H9 (cell line): ENCODE data around the gene PRPH. TPM values are rescaled to one million over a fixed set of nuclear protein-coding genes. Genes with fewer than 3 reads are reported as not detected.

Source experiments
- DNase-seq: peaks from one replicate; pipeline ENCODE4 v3.0.0-alpha.2; 2017
- H2AFZ ChIP-seq: one replicate; pipeline ENCODE4 v1.6.1; 2013; ENCODE audit warnings: mild to moderate bottlenecking, low read length, control low read depth, moderate library complexity
- H2AK5ac ChIP-seq: 2 replicates; pipeline ENCODE4 v1.6.1; 2013; ENCODE audit warnings: low read length, control low read depth, mixed read lengths; ENCODE audit not compliant: insufficient read length
- H2BK120ac ChIP-seq: one replicate; pipeline ENCODE4 v1.6.1; 2013; ENCODE audit warnings: low read depth, mild to moderate bottlenecking, low read length, control low read depth, inconsistent platforms; ENCODE audit not compliant: poor library complexity, severe bottlenecking
- H2BK12ac ChIP-seq: 2 replicates; pipeline ENCODE4 v1.6.1; 2013; ENCODE audit warnings: low read length, control low read depth, mixed read lengths, low read depth; ENCODE audit not compliant: insufficient read length
- H2BK15ac ChIP-seq: 2 replicates; pipeline ENCODE4 v1.6.1; 2013; ENCODE audit warnings: low read depth, low read length, control low read depth
- H2BK20ac ChIP-seq: one replicate; pipeline ENCODE4 v1.6.1; 2013; ENCODE audit warnings: low read depth, mild to moderate bottlenecking, low read length, control low read depth, inconsistent platforms; ENCODE audit not compliant: poor library complexity, severe bottlenecking
- H2BK5ac ChIP-seq: 2 replicates; pipeline ENCODE4 v1.6.1; 2013; ENCODE audit warnings: low read length, control low read depth, mixed read lengths; ENCODE audit not compliant: insufficient read length
- H3K14ac ChIP-seq: 2 replicates; pipeline ENCODE4 v1.6.1; 2013; ENCODE audit warnings: low read length, control low read depth; ENCODE audit not compliant: insufficient read depth
- H3K18ac ChIP-seq: 2 replicates; pipeline ENCODE4 v1.6.1; 2013; ENCODE audit warnings: low read depth, mild to moderate bottlenecking, mixed read lengths, low read length, control low read depth; ENCODE audit not compliant: insufficient read length
- H3K23ac ChIP-seq: 2 replicates; pipeline ENCODE4 v1.6.1; 2013; ENCODE audit warnings: low read length, control low read depth, mixed read lengths, low read depth; ENCODE audit not compliant: insufficient read length
- H3K23me2 ChIP-seq: 2 replicates; pipeline ENCODE4 v1.6.1; 2013; ENCODE audit warnings: low read depth, mild to moderate bottlenecking, mixed read lengths, low read length, control low read depth; ENCODE audit not compliant: insufficient read length, poor library complexity, severe bottlenecking
- H3K27ac ChIP-seq: 2 replicates; pipeline ENCODE4 v1.5.1; 2013; ENCODE audit warnings: low read length, control low read depth, mixed read lengths, low read depth; ENCODE audit not compliant: insufficient read length
- H3K27me3 ChIP-seq: 2 replicates; pipeline ENCODE4 v1.6.1; 2013; ENCODE audit warnings: low read length, control low read depth, inconsistent platforms; ENCODE audit not compliant: insufficient read depth
- H3K4ac ChIP-seq: 2 replicates; pipeline ENCODE4 v1.6.1; 2013; ENCODE audit warnings: low read depth, mild to moderate bottlenecking, control low read depth, inconsistent platforms, low read length, moderate library complexity
- H3K4me1 ChIP-seq: 2 replicates; pipeline ENCODE4 v1.6.1; 2013; ENCODE audit warnings: low read length, control low read depth, inconsistent platforms; ENCODE audit not compliant: insufficient read depth
- H3K4me2 ChIP-seq: 2 replicates; pipeline ENCODE4 v1.6.1; 2013; ENCODE audit warnings: low read length, control low read depth, mixed read lengths; ENCODE audit not compliant: insufficient read length, insufficient read depth
- H3K56ac ChIP-seq: 2 replicates; pipeline ENCODE4 v1.6.1; 2013; ENCODE audit warnings: low read depth, mild to moderate bottlenecking, mixed read lengths, low read length, control low read depth; ENCODE audit not compliant: insufficient read length
- H3K79me1 ChIP-seq: 2 replicates; pipeline ENCODE4 v1.6.1; 2013; ENCODE audit warnings: low read depth, mild to moderate bottlenecking, moderate library complexity, low read length, control low read depth, inconsistent platforms; ENCODE audit not compliant: insufficient read depth, poor library complexity, severe bottlenecking
- H3K79me2 ChIP-seq: 2 replicates; pipeline ENCODE4 v1.6.1; 2013; ENCODE audit warnings: low read length, control low read depth, inconsistent platforms; ENCODE audit not compliant: insufficient read depth
- H3K9ac ChIP-seq: 2 replicates; pipeline ENCODE4 v1.6.1; 2013; ENCODE audit warnings: low read length, control low read depth, mixed read lengths; ENCODE audit not compliant: insufficient read length; ENCODE audit errors: extremely low read depth
- H3K9me3 ChIP-seq: one replicate; pipeline ENCODE4 v1.6.1; 2013; ENCODE audit warnings: low read depth, low read length, inconsistent platforms; ENCODE audit not compliant: control insufficient read depth
- H3T11ph ChIP-seq: one replicate; pipeline ENCODE4 v1.6.1; 2013; ENCODE audit warnings: mild to moderate bottlenecking, low read length, control low read depth, inconsistent platforms
- H4K20me1 ChIP-seq: one replicate; pipeline ENCODE4 v1.6.1; 2013; ENCODE audit not compliant: control insufficient read depth, insufficient read length, insufficient read depth
- H4K5ac ChIP-seq: 2 replicates; pipeline ENCODE4 v1.6.1; 2013; ENCODE audit warnings: low read depth, mild to moderate bottlenecking, mixed read lengths, low read length, control low read depth; ENCODE audit not compliant: insufficient read length
- H4K8ac ChIP-seq: replicated peaks from 2 replicates; pipeline ENCODE4 v1.6.1; 2013; ENCODE audit warnings: low read length, control low read depth, mixed read lengths, low read depth; ENCODE audit not compliant: insufficient read length
- H4K91ac ChIP-seq: 2 replicates; pipeline ENCODE4 v1.6.1; 2013; ENCODE audit warnings: low read depth, mild to moderate bottlenecking, moderate library complexity, mixed read lengths, low read length, control low read depth; ENCODE audit not compliant: insufficient read length
- H3K27ac Mint-ChIP-seq, 3 experiments: 2 replicates in 2 of 3; 3 replicates in 1 of 3; pipeline ENCODE4 v1.8.0; 2020 to 2021; ENCODE audit warnings: mixed read lengths in 3 of 3, mild to moderate bottlenecking in 1 of 3, moderate library complexity in 1 of 3
- H3K27me3 Mint-ChIP-seq: 2 replicates; pipeline ENCODE4 v1.8.0; 2021; ENCODE audit warnings: low read depth, mild to moderate bottlenecking, moderate library complexity, mixed read lengths
- H3K36me3 Mint-ChIP-seq, 3 experiments: 2 replicates in 2 of 3; 3 replicates in 1 of 3; pipeline ENCODE4 v1.8.0; 2020 to 2021; ENCODE audit warnings: low read depth in 3 of 3, mixed read lengths in 3 of 3; ENCODE audit not compliant: insufficient read depth in 1 of 3
- H3K4me1 Mint-ChIP-seq, 2 experiments: 2 replicates each; pipeline ENCODE4 v1.8.0; 2020; ENCODE audit warnings: mixed read lengths in 2 of 2
- H3K4me3 Mint-ChIP-seq, 2 experiments: 2 replicates in 1 of 2; 3 replicates in 1 of 2; pipeline ENCODE4 v1.8.0; 2020 to 2021; ENCODE audit warnings: mild to moderate bottlenecking in 2 of 2, mixed read lengths in 2 of 2, moderate library complexity in 1 of 2
- H3K9me3 Mint-ChIP-seq, 2 experiments: 2 replicates in 1 of 2; 3 replicates in 1 of 2; pipeline ENCODE4 v1.8.0; 2020; ENCODE audit warnings: mild to moderate bottlenecking in 2 of 2, mixed read lengths in 2 of 2, moderate library complexity in 1 of 2
- CTCF ChIP-seq: fragments of 200-600 bp; sonication (generic); conservative IDR thresholded peaks from 3 replicates; pipeline ENCODE4 v1.8.0; 2021; ENCODE audit warnings: antibody characterized with exemption, mild to moderate bottlenecking
- WGBS: extraction: QIAGEN DNeasy Blood & Tissue Kit; methylation state at CpG from one replicate; pipeline ENCODE4 v1.1.7; 2013; ENCODE audit warnings: missing lambda C conversion rate, low lambda C conversion rate, mixed read lengths; ENCODE audit not compliant: insufficient read length; ENCODE audit errors: extremely low coverage; 5-methylcytosine and 5-hydroxymethylcytosine counted together
- long read RNA-seq: library from polyadenylated mRNA; unstranded; transcript quantifications from one replicate; pipeline ENCODE4 v2.0.0, GENCODE V29; 2020
- total RNA-seq: library from RNA; stranded (reverse); gene quantifications from 2 replicates; pipeline ENCODE4 v1.2.1, GENCODE V29; 2021

The PRPH gene
- 1.1 and 2.2 TPM in 2 replicates for total RNA-seq
- long read RNA-seq, partial matches to known transcripts: 0 of 3 reads
- long read RNA-seq, other reads (novel, unspliced or antisense): 1 of 3 reads

DNA sequence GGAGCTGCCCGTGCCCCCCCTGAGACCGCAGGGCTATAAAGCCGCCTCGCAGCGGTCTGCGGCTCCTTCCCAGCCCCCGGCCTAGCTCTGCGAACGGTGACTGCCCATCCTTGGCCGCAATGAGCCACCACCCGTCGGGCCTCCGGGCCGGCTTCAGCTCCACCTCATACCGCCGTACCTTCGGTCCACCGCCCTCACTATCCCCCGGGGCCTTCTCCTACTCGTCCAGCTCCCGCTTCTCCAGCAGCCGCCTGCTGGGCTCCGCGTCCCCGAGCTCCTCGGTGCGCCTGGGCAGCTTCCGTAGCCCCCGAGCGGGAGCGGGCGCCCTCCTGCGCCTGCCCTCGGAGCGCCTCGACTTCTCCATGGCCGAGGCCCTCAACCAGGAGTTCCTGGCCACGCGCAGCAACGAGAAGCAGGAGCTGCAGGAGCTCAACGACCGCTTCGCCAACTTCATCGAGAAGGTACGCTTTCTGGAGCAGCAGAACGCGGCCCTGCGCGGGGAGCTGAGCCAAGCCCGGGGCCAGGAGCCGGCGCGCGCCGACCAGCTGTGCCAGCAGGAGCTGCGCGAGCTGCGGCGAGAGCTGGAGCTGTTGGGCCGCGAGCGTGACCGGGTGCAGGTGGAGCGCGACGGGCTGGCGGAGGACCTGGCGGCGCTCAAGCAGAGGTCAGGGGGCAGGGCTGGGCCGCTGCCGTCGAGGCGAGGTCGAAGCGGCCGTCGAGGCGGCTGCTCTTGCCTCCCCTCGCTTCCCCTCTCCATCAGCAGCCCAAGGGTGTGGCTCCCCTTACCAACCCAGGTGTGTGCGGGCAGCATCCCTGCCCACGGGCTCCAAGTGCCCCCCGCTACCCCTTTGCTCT is at the start of gene PRPH:
Gene PRPH (plus strand): TSS at position 66 of the 855 bp plus-strand sequence. CDS start 54 bp downstream, at position 120.
- Mint-ChIP-seq H3K27me3 (peaks cover 94% of the 10 kb centered on the region), H3K36me3 (no peaks in the 10 kb centered on the region; a peak in 2 of 7 replicates), H3K4me1 (peaks cover 14 to 42% of the 10 kb centered on the region in 2 experiments), H3K27ac (no peak within 1 kb of the TSS), H3K9me3 (peaks cover 0 to 2% of the 10 kb centered on the region in 2 experiments; a peak in 1 of 5 replicates), H3K4me3 (peak within 1 kb of the TSS; percentile 17 to 60; a peak in 3 of 5 replicates)
- H2BK20ac ChIP-seq: no peak within 1 kb of the TSS
- WGBS: no CpG with 5 or more reads among the region's 82 CpGs
- H3T11ph ChIP-seq: no peak within 1 kb of the TSS
- H3K79me2 ChIP-seq: no peaks in the 10 kb centered on the region
- H3K4me1 ChIP-seq: no peaks in the 10 kb centered on the region
- no peaks in the 10 kb centered on the region for H3K79me1 ChIP-seq
- H3K18ac ChIP-seq: no peak within 1 kb of the TSS
- no peaks in the 10 kb centered on the region for H3K9me3 ChIP-seq
- H4K5ac ChIP-seq: no peak within 1 kb of the TSS
- H2BK15ac ChIP-seq: no peak within 1 kb of the TSS
- H3K27me3 ChIP-seq: peaks cover 56% of the 10 kb centered on the region
- H3K23ac ChIP-seq: no peak within 1 kb of the TSS
- no peak within 1 kb of the TSS for H2AFZ ChIP-seq
- no peak within 1 kb of the TSS; the same call in 1 of the 2 replicates for H3K14ac ChIP-seq
- H4K91ac ChIP-seq: no peak within 1 kb of the TSS
- H4K20me1 ChIP-seq: peaks cover 3% of the 10 kb centered on the region
- no peak within 1 kb of the TSS for H3K4ac ChIP-seq
- no peak within 1 kb of the TSS for H3K9ac ChIP-seq
- H2BK12ac ChIP-seq: no peak within 1 kb of the TSS
- TF ChIP-seq CTCF: peak; percentile 37; the same call in 2 of the 3 replicates
- H2AK5ac ChIP-seq: no peak within 1 kb of the TSS
- H2BK5ac ChIP-seq: no peak within 1 kb of the TSS
- H3K27ac ChIP-seq: no peak within 1 kb of the TSS
- peaks cover 5% of the 10 kb centered on the region for H3K23me2 ChIP-seq
- H3K4me2 ChIP-seq: peak within 1 kb of the TSS; percentile 46
- H3K56ac ChIP-seq: no peak within 1 kb of the TSS
- DNase-seq: peak; percentile 64
- H4K8ac ChIP-seq: no peak within 1 kb of the TSS
- H2BK120ac ChIP-seq: no peak within 1 kb of the TSS
